ENCODE data around the gene EML1. TPM values are rescaled to one million over a fixed set of nuclear protein-coding genes. Genes with fewer than 3 reads are reported as not detected.

The EML1 gene
- total RNA-seq, 1 experiment from 2014 or later: 11.1 TPM

DNA sequence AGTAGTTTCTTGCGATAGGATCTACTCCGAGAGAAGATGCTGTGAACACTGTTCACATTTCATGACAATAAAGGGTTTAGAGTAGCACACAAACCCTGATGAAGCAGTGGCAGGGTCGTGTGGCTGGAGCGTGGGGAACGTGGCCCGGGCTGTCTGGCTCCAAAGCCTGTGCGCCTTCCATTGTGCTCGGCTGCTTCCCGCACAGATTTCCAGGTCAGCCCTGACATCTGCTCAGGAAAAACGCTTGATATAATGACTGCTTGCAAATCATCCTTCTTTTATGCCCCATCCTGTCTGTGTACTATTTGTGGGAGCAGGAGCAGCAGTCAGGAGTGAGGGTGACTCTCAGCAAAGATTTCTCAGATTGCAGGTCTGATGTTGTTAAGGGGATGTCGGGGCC is 78.6 kb downstream of the EML1 start:
- DNase-seq (ENCODE audit: low read depth, low spot score): no peak

DNA sequence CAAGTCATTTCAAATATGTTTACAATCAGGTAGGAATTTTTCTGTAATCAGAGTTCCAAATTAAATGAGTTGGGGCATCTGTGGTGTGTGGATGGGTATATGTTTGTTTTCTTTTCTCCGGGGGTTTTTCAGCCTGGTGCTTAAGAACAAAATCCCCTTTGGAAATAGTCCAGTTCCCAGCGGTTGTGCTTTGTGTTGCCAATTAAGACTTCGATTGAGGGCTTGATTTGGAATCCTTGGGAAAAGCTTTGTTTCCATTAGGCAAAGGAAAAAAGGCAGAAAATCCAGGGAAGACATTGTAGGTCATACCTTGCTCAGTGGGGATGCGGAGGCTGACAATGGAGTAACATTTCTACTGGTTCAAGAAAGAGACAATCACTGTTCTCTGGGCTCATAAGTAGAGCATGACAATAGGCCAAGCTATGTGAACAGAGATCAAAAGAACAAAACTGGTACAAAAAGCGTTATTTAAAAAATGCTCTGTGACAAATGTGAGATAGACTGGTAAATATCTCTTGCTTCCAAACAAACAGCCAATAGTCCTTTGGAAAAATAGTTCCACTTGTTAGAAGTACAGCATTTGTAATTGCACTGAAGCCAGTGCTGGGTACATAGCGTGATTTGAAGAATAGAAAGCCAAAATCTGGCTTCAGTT is 79.7 kb downstream of the EML1 start:
- DNase-seq (ENCODE audit: low read depth, low spot score): no peak
- in situ Hi-C loops (cut with HindIII; ENCODE audit: low pct_unique_long_range_greater_than_20kb, low sequenced_read_pairs): loop anchor here (10.0 kb wide), 1 partner anchor 148 kb away; no protein-coding TSS in a partner anchor

More for the DNA sequence above, 78.6 kb downstream of the EML1 start:
- in situ Hi-C loops (cut with HindIII; ENCODE audit: low pct_unique_long_range_greater_than_20kb, low sequenced_read_pairs): loop anchor here (10.0 kb wide), 1 partner anchor 147 kb away; no protein-coding TSS in a partner anchor

DNA sequence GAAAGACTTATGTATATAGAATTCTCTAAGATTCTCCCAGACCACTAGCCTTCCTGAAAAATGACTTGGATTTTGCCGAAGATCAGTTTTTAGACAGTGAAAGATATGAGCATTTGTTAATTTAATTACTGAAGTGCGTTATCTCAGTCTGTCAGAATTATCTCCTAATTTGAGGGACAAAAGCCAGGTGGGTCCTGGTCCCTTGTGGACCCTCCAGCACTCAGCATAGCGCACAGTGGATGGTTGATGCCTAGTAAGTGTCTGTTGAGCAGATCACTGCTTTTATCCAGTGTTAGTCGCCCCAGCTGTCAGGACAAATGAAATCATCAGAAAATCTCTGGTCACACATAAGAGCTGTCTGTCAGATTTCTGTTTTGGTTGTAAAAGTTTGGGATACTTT is 80.4 kb downstream of the EML1 start:
- DNase-seq (ENCODE audit: low read depth, low spot score): no peak
- in situ Hi-C loops (cut with HindIII; ENCODE audit: low pct_unique_long_range_greater_than_20kb, low sequenced_read_pairs): loop anchor here (10.0 kb wide), 1 partner anchor 149 kb away; no protein-coding TSS in a partner anchor

DNA sequence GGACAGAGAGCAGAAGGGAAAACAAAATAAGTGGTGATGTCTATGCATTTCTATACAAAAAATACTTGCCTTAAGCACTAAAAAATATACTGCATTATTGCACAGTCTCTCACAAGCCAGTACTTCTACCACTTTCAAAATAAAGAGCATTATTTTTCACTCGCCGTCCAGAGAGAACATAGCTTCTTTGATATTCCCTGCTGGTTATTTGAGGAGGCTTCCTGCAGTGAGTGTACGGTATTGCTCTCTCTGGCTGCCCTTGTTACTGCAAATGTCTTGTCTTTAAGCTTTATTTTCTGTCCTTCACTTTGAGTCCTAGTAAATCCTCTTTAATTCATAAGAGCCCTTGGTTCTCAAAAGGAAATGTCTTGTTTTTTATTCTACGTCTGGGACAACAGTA is 81.1 kb downstream of the EML1 start:
- in situ Hi-C loops (cut with HindIII; ENCODE audit: low pct_unique_long_range_greater_than_20kb, low sequenced_read_pairs): loop anchor here (10.0 kb wide), 1 partner anchor 150 kb away; no protein-coding TSS in a partner anchor
- DNase-seq (ENCODE audit: low read depth, low spot score): no peak

DNA sequence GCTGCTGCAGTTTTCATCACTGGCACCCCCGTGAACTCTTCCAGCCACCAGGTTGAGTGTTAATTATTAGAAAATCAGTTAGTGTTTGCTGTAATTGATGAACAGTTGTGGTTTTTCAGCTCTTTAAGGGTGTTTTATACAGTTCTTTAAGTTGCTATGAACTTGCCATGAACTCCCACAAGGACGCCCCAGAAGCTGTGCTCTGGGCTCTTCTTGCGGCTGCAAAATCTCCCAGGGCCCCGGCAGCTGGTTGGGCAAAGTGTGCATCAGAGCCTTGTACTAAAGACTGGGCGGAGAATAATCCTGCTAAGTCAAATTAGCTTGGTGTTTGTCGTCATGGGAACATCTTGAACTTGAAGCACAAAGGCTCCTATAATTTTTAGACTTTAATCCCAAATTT is 82.2 kb downstream of the EML1 start:
- in situ Hi-C loops (cut with HindIII; ENCODE audit: low pct_unique_long_range_greater_than_20kb, low sequenced_read_pairs): loop anchor here (10.0 kb wide), 1 partner anchor 151 kb away; no protein-coding TSS in a partner anchor
- DNase-seq (ENCODE audit: low read depth, low spot score): no peak

DNA sequence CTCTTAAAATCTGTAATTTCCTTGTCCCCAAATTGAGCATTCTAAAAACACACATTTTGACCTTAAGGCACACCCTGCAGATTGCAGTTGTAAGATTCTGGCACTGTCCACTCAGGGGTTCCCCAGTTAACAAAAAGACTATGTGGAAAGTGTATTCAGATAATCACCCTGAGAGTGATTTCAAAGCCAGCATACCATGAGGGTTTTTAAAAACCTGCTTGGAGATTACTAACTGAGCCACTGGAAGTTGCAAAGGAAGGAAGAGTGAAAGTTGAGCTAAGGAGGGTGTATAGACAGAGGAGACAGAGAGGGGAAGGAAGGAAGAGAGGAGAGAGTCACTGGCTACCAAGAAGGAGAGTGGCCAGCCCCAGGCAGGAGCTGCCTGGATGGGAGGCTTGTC is 82.6 kb downstream of the EML1 start:
- in situ Hi-C loops (cut with HindIII; ENCODE audit: low pct_unique_long_range_greater_than_20kb, low sequenced_read_pairs): loop anchor here (10.0 kb wide), 1 partner anchor 151 kb away; no protein-coding TSS in a partner anchor
- no peak for DNase-seq (ENCODE audit: low read depth, low spot score)

DNA sequence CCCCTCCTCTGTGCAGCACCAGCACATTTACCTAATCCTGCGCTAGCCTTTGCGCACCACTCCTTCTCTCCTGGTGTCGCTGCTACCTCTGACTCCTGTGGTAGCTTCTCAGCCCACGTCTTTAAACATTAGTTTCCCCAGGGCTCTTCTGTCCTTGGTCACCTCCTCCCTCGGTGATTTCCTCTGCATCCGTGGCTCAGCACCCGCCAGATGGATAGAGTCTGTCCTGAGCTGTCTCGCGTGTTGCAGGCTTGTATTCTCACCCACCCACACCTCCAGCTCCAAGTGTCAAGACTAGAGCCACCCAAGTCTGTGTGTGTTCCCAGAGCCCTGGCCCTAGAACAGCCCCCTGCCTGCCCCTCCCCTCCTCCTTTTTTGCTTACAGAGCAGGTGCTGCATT is 83.2 kb downstream of the EML1 start:
- no peak for DNase-seq (ENCODE audit: low read depth, low spot score)
- in situ Hi-C loops (cut with HindIII; ENCODE audit: low pct_unique_long_range_greater_than_20kb, low sequenced_read_pairs): loop anchor here (10.0 kb wide), 1 partner anchor 152 kb away; no protein-coding TSS in a partner anchor

DNA sequence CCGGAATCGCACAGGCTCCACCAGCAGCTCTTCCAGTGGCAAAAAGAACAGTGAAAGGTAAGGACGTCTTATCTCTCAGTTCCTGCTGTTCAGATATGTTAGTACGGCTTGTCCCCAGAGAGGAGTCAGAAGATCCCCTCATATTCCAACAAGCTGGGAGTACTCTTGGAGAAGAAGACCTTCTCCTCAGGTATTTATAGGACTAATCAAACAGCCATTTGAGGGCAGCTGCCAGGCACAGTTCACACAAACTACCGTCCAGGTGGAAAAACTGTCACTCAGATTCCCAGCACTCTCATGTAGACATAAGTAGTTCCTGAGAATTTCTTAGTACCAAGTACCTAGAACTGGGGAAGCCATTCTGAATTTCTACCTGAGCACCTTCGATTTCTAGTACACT is 85.3 kb downstream of the EML1 start:
- in situ Hi-C loops (cut with HindIII; ENCODE audit: low pct_unique_long_range_greater_than_20kb, low sequenced_read_pairs): loop anchor here (10.0 kb wide), 1 partner anchor 154 kb away; no protein-coding TSS in a partner anchor
- no peak for DNase-seq (ENCODE audit: low read depth, low spot score)

DNA sequence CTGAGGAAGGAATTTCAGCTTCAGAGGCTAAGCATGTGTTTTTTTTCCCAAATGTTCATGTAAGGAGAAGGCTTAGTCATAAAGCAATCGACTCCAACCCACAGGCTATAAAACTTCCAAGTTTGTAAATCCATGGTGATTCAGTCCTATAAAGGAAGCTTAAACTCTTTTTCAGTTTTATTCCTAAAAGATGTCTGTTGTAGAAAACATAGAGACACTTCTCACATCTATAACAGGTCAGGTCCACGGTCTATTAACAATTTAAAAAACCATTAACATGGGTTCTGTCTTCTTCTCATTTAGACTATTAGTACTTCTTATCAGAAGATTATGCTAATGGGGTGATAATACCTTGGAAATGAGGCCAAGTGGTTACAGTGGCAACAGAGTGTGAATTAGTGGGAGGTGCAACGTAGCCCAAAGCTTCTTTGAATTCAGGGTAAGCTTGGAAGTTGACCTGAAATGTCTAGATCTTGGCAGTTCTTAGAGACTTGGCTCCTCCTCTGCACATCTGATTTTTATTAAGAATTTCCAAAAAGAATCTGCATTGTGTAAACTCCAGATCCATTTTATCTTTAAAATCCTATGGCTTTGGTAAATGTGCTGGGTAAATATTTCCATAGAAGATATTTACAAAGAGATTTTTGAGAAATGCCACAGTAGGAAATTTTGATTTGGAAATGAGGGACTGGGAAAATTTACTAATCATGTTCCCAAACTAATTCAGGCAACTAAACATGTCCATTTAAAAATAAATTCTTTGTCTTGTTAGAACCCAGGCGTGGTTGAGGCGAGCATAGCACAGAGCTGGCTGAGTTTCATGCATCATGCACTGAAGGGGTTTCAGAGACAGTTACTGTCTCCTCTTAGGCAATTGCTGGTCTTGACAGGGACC is 86.4 kb downstream of the EML1 start:
- in situ Hi-C loops (cut with HindIII; ENCODE audit: low pct_unique_long_range_greater_than_20kb, low sequenced_read_pairs): loop anchor here (10.0 kb wide), 1 partner anchor 155 kb away; no protein-coding TSS in a partner anchor
- DNase-seq (ENCODE audit: low read depth, low spot score): no peak

DNA sequence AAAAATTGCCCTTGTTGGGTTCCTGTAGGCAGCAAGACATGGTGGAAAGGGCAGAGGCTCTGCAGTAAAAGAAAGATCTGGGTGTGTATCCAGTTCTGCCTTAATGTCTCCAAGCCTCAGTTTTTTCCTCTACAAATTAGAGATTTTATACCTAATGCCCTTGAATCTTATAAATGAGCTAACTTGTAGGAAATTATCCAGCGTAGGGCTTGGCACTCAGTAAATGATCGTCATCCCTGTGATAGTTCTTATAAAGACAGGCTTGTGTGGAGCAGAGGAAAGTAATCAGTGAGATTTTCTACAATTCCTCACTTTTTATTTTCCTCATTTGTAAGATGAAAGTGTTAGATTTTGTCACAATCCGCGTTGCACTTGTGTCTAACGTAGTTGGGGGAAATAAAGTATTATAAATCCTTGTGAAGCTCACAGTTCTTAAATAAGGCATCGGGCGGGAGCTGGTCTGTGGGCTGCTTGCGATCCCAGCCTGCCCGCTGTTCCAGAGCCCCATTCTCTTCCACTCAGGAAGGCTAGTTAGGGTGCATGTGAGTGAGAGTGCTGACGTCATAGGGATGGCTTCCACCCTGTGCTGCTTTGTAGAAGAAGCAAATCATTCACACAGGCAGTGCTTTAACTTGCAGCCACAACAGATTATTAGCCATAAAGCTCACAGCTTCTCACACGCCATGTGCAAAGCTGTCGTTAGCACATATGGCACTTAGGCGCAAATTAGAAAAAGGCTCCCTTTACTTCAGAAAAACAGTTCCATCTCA is 87.6 kb downstream of the EML1 start:
- no peak for DNase-seq (ENCODE audit: low read depth, low spot score)
- in situ Hi-C loops (cut with HindIII; ENCODE audit: low pct_unique_long_range_greater_than_20kb, low sequenced_read_pairs): no loop called here

DNA sequence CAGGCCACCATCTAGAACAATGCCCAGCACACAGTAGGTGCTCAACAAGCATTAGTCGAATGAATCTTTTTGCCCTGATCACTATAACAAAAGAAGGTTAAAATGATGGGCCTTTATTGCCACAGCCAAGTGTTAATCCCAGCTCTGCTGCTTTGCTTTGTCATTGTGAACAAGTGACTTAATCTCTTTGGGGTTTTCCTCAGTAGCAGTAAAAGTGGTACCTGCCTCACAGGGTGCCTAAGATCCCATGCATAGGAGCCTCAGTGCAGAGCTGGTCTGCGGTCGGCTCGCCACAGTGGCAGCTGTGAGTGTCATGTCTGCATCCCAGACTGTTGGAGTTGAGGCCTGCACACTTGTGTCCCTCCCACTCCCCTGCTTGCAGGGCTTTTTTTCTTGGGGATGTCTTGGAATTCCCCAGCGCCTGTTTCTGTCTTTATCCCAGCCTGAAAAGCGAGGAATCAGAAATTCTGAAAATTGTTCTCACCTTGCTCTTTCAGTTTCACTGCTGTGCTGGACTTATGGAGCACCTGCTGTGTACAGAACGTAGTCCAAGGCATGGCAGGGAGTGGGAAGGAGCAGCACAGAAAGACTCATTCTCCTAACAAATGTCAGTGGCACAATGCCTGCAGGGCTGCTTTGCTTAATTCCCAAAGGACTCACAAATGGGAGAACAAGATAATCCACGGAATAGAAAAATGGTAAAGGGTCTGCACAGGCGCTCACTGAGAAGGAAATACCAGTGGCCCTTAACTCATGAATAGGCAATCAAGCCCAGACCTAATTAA is 90.8 kb downstream of the EML1 start:
- in situ Hi-C loops (cut with HindIII; ENCODE audit: low pct_unique_long_range_greater_than_20kb, low sequenced_read_pairs): no loop called here
- no peak for DNase-seq (ENCODE audit: low read depth, low spot score)

DNA sequence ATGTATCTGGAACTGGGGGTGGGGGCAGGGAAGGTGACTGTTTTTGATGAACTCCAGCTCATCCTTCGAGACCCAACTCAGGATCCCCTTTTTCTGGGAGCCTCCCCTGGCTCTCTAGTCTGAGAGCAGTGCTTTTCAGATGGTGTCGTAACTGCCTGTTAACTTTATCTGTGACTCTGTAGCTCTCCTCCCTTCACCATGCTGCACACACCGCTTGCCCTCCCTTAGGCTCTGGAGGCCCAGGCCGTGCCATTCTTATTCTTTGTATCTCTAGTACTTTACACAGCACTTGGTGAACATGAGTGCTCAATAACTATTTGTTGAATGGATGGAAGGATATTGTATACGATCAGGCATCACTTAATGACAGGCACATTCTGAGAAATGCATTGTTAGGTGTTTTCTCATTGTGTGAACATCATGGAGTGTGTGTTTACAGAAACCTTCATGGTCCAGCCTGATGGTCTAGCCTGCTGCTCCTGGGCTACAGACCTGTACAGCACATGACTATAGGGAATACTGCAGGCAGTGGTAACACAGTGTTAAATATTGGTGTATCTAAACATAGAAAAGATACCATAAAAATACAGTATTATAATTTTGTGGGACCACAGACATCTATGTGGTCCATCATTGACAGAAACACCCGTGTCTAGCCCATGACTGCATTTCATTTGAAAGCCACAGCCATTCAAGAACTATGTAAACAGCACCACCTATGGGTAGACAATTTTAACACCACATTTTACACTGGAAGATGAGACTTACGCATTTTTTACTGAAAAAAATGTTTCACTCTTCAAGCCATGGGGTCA is 91.8 kb downstream of the EML1 start:
- peak; percentile 78 for DNase-seq (ENCODE audit: low read depth, low spot score)
- in situ Hi-C loops (cut with HindIII; ENCODE audit: low pct_unique_long_range_greater_than_20kb, low sequenced_read_pairs): no loop called here

DNA sequence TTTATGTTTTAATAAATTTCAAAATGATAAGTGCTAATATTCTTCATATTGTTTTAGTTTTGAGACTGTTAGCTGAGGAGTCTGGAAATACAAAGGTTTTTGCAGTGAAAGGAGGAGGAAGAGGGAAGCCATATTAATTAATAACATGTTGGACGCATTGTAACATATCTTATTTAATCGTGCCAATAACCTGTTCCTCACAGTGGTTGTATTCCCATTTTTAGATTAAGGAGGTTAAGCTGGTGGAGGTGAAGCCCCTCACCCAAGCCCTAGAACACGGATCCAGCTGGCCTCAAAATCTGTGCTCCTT is 92.4 kb downstream of the EML1 start:
- DNase-seq (ENCODE audit: low read depth, low spot score): no peak
- in situ Hi-C loops (cut with HindIII; ENCODE audit: low pct_unique_long_range_greater_than_20kb, low sequenced_read_pairs): no loop called here

DNA sequence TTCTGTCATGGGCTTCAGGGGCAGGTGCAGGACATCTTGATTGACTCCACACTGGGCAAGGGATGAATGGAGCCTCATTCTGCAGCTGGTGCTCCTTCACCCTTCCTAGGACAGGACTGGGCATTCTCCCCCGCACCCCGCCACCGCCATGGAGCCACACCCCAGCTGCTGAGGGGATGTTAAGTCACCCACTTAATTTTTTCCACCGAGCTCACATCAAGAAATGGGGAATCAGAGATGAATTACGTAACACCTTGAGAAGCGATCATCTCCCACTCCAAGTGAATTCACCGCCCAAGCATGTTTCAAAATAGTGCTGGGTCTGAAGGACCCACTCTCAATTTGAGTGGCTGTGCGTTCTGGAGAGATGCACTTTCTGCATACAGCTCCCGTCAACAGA is 94.2 kb downstream of the EML1 start:
- no peak for DNase-seq (ENCODE audit: low read depth, low spot score)
- in situ Hi-C loops (cut with HindIII; ENCODE audit: low pct_unique_long_range_greater_than_20kb, low sequenced_read_pairs): no loop called here

DNA sequence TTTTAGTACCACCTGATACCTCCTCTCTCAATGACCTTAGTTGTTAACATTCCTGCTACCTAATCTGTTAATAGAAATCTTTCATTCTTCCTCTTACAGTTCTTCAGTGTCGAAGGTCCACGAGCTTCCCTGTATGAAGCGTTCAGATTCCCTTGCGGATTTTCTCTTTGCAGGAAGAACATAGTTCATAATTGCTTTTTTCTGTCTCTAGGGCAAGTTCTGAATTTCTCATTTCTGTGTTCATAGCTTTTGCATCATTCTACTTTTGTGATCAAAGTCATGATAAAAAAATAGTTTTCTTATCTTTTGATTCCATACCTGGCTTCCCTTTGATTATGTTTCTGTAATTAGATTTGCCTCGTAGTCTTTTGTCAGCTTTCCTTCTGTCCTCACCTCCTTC is 94.9 kb downstream of the EML1 start:
- in situ Hi-C loops (cut with HindIII; ENCODE audit: low pct_unique_long_range_greater_than_20kb, low sequenced_read_pairs): no loop called here
- no peak for DNase-seq (ENCODE audit: low read depth, low spot score)

DNA sequence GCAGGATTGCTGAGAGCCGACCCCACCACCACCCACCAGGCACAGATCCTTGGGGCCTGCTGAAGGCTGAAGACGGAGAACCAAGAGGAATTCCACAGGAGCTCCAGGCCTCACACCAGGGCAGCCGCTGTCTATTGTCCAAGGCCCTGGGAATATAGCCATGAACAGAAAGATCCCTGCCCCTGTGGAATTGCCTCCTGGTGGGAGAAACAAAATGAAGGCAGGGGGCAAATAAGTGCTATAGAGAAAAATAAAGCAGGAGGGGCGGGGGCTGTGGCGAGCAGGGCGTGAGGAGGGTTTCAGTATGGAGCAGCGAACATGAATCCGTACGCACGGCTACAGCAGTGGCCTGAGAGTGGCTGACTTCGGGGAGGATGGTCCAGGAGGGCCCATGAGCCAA is 96.1 kb downstream of the EML1 start:
- in situ Hi-C loops (cut with HindIII; ENCODE audit: low pct_unique_long_range_greater_than_20kb, low sequenced_read_pairs): no loop called here
- DNase-seq (ENCODE audit: low read depth, low spot score): no peak

Data from SK-MEL-5 (cell line).